Activated CD8-positive, alpha-beta memory T cell treated with anti-CD3 and anti-CD28 coated beads for 24 hours (primary cell): ENCODE measurements around the gene C12orf42.

Source experiments
- DNase-seq: peaks from one replicate; pipeline ENCODE4 v3.0.0-alpha.2; 2020

Gene C12orf42

DNA sequence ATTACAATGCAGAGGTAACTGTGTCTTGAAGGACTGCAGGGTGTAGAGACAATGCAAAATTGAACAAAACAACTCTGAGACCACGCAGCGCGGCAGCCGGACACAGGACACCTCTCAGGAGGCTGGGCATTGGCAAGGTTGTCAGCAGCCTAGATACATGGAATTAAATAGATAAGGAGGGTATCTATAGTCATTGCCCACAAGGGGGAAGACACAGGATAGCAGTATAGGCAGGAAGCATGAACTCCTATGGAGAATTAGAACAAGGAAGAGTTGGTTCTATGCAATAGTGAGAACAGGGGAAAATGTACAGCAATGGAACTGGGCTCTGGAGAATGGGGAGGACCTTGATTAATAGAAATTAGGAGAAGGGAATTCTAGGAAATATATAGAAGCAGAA, 164.1 kb downstream of the C12orf42 start:
- no peak for DNase-seq

DNA sequence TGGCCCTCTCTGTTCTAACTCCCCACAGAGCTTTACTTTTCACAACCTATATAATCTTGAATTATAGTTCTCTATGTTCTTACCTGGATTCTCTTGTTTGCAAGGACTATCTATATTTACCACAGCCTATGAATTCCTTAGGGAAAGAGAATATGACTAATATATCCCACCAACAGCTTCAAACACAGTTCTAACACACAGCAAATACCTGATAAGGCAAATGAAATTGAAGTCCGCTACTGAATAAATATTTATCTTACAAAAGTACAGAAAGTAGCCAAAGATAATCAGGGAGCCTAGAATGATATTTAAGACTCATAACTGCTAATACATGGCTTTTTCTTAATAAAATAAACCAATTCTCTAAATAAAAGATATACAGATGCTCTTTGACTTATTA, 165.1 kb downstream of the C12orf42 start:
- no peak for DNase-seq

DNA sequence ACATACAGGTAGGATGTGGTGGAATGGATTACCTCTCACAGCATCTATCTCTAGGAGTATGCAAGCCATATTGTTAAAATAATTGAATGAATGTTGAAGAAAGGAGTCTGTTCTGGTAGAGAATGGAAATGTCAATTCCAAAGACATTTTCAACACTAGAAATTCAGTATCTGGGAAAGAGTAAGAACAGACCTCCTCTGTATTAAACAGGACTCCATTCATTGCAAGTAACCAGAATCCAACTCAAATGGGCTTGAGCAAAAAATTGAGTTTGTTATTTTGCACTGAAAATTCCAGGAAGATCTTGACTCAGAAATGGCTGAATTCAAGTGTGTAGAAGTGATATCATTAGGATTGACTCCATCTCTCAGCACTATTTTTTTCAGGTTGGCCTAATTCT, 168.1 kb downstream of the C12orf42 start:
- no peak for DNase-seq

DNA sequence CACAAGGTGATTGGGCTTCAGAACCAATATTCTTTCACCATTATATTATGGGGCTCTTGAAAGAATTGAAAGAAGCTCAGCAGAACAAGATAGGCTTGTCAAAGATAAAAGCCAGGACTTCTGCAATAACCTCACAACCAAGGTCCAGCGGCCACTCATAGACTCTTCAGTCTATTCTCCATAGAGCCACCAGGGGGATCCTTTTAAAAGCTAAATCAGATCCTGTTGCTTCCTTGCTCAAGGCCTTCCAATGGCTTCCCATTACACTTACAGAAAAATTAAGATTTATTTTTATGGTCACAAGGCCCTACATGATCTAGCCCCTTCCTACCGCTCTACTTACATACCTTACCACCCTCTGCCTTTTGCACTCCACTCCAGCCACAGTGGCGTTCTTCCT, 169.6 kb downstream of the C12orf42 start:
- no peak for DNase-seq

DNA sequence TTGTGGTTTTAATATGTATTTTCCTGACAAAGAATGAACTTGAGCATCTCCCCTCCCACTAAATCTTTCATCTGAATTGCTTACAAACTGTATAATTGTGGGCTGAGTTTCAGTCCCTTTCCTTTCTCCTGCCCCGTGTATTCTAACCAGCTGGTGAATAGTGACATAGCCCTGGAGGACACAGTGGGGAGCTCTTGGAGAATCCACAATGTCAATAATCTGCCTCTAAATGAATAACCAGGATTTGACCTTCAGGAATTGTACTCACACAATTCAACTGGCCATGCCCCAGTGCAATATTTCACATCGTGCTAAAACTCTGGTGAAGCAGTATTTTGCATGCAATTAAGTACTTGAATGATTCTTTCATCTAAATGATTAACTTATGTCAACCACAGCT, 177.2 kb downstream of the C12orf42 start:
- DNase-seq: no peak

DNA sequence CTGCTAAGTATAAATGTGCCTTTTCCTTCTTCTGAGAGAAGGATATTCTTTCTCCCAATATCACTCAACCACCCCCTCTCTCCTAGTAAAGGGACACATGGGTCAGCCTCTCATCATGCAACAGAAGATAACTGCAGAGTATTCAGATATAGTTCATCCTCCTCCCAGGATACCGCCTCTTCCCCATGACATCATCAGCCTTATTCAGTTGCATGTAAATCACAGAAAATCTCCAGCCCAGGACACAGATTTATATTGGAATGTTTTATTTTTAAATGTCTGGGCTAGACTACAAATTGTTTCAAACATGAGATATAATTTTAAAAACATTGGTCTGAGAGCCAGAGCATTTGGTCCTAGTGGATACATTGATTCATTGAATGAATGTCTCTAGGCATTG, 178.5 kb downstream of the C12orf42 start:
- DNase-seq: no peak

DNA sequence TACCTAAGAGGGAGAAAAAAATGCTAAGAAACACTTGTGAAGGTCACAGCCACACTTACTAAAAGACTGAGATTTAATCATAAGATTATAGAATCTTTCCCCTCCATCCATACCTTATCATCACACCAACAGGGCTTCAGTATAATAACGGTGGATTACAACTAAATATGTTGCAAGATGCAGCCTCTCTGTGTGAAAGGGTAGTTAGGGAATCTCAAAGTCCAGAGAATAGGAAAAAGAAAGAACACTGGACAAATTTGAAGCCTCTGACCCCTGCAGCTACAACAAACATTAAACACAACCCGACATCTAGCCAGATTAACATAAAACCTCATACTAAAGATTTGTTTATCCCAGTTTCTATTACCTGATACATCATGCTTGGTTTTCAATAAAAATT, 181.0 kb downstream of the C12orf42 start:
- DNase-seq: no peak

DNA sequence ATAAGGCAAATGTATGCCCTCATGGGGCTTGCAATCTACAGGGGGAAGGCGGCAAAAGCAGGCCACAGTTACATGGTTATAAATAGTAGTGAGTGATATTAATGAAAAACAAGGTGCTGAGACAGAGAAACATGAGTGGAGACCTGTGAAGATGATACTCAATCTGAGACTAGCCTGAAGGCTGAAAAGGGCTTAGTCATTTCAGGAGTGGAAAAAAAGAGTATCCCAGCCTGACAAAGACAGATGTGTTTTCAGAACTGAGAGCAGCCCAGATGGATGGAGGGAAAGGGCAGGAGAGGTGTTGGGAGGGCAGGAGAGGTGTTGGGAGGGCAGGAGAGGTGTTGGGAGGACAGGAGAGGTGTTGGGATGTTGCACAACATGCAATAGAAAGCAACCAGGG, 181.9 kb downstream of the C12orf42 start:
- no peak for DNase-seq

DNA sequence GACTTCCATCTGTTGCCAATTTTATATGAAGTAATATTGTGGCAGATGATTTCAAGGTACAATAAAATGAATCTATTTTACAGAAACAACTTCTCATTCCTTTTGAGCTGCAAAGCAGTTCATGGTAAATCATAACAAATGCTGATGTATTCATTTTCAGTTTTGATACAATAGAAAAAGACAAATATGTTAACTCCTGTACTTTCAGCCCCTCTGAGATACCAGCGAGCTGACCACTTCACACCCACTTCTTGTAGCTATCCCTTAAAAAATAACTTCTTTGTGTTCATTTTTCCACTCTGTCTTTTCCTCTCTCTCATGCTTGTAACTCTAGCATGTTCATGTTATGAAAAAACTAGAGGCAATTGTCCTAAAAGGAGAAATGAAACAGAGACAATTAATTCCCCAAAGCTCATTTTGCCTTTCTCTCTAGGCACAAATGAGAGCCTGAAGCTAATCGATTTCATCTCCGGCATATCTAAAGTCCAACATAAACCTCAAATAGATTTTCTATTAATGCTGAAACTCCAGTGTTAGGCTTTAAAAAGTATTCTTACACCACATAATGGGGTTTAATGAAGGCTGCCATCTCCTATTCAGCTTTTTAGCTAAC, 182.9 kb downstream of the C12orf42 start:
- DNase-seq: no peak

DNA sequence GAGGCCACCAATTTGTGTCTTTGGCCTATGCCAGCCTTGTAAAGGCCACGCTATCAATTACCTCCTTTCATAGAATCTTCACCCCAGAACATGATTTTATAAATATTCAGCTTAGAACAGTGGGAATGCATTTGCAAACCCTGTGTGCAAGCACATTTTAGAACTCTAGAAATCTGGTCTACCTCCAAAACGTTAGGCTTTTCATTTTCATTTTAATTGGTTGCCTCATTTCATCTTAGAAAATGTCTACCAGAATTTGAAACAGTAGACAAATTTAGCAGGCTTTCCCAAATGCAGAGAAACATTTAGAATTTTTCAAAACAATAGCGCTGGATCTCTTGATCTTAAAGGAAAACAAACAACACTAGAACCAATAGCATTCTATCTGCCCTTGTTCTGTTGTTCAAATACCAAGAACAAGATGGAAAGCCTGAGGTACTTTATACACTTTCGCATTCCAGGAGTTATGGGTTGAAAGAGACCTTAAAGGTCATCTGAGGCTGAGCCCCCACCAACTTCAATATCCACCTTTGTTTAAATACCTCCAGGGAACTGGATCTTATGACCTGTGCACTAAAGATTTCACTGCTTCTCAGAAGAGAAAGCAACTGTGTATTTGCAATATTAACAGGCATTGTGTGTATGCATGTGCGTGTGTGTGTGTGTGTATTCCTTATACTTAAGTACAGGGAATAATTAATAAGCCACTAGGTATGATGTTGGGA, 185.1 kb downstream of the C12orf42 start:
- no peak for DNase-seq

DNA sequence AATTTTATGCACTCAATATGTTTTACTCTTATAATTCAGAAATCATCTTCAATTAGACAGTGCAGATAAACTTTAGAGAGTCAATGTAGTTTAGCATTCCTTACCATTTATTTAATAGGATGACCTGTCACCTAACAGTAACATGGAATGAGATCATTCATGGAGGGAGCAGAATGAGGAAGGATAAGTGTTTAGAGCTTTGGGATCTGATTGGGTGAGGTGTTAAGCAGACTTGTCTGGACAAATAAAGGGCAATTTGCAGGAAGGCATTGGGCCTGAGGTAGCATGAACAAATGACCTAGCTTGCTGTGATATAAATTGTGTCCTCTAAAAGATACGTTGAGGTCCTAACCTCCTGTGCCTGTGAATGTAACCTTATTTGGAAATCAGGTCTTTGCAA, 187.4 kb downstream of the C12orf42 start:
- no peak for DNase-seq

DNA sequence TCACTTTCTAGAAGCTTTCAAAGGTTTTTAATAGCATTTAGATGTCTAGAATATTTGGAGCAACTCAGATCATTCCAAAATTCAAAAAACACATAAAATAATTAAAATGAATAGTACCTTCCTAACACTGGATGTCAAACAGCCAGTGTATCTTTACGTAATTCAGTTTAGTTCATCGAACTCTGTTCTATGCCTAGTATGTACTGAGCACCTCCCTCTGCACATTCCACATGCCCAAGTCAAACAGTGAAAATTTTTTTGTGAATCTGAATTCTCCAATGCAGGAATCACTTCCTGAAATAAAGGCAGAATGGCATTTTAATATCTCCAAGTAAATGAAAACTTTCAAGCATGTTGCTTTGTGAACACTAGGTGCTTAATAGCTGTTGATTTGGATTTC, 192.3 kb downstream of the C12orf42 start:
- DNase-seq: no peak

DNA sequence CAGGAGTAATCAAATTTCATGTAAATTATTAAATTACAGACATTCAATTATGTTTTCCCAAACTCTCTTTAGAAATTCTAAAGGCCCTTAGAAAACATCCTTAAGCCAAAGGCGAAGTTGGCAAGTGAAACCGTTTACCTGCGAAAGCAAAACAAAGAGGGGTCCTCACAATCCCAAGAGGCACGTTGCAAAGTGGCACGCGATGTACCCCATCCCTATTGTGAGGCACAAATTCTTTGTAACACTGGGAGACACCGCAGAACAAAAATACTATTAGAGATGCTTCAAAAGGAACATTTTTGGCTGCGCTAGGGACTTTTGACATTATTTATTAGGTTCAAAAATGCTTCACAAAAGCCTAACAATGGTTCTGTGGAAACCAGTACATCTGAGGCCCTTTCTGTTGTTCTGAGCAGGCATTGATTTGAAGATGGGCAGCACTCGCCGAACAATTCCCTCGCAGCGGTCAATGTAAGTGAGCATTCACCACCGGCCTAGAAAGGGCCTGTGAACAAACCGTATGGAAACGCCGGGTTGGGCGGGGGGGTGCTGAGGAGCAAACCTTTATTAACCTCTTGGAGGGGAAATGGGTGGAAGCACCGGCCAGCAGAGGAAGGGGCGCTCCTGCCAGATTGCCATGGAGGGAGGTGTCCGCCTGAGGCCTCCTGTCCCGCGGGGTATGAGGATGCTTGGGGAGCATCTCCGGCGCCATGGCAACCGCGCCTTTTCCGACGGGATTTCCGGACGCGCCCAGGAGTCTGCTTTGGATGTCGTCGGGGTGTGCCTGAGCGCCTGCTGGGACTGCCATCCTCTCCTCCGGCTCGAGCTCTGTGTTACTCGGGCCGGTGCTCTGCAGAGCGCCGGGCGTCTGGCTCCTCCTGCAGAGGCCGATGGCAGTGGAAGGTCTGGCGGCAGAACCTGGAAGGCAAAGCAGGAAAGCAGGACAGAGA, 193.9 kb downstream of the C12orf42 start:
- no peak for DNase-seq

DNA sequence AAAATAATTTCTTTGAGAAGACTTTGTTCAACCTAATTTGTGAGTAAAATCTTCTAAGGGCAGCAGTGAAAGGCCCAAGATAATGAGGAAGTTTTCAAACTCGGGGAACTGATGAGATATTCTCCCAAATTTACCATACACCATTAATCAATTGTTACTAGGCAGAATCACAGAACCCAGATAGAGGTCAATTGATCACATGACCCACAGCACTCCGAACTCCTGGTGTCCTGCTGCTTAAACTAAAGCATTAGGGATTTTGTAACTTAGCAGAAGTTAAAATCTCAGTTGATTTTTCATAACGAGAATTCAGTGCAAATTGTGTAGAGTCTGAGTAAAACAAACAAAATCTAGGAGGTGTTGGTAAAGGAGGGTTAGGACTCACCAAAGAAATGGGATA, 207.8 kb downstream of the C12orf42 start:
- DNase-seq: no peak

DNA sequence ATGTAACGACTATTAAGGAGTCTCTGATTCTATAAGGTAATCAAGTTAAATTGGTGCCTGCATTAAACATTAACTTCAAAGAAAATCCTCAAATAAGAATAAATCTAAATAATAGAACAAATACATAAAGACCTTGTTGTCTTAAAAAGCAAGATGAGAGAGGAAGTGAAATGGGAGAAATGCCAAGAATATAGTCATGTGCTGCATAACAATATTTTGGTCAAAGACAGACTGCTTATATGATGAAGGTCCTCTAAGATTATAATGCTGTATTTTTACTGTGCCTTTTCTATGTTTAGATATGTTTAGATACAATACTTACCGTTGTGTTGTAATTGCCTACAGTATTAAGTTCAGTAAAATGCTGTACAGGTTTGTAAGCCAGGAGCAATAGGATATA, 213.6 kb downstream of the C12orf42 start:
- no peak for DNase-seq

DNA sequence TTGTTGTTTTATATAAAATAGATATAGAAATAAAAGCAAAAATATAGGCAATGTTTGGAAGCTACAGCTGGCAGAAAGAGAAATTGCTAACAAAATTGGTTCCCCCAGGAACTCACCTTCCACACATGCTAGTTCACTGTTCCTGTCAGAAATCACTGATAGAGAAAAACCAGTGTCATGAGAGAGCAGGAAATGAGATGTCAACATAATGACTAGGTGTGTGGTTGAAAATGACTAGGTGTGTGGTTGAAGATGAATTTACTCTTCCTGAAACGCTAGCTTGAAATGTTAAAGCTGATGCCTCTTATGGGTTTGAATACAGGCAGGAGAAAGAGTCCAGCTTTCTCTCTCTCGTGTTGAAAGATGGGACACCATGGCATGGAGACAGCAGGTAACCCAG, 216.3 kb downstream of the C12orf42 start:
- DNase-seq: no peak

DNA sequence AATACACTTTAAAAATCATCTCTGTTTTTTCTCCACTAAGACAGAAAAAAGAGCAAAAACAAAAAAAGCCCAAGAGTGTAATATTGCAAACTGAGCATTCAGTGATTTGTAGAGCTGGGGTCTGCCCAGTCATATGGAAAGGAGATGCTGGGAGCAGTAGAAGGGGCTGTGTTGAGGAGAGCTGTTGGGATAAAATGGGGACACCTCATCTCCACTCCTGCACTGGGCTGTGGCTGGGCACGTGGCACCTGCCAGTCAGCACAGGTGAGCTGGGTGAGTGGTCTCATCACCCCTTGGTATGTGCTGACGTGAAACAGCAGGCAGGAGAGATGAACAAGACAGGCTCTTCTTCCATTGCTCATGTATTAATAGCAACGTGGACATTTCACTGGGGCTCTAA, 217.4 kb downstream of the C12orf42 start:
- DNase-seq: no peak

DNA sequence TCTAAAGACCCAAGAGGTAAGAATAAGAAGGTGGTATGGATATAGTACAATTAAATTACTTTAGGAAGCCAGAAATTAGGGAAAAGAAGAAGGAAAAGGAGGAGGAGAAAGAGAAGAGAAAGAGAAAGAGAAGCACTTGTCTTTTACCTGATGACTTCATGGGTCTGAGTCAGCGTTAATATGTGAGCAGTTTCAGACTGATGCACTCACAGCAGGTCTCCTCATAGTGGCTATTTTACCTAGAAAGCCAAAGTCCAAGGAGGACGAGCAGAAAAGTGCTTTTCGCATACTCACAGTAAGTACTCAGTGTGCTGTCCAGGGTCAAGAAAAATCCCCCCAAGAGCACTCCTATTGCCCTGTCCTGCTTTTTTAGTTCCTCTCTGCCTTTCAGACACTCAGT, 222.1 kb downstream of the C12orf42 start:
- DNase-seq: no peak

DNA sequence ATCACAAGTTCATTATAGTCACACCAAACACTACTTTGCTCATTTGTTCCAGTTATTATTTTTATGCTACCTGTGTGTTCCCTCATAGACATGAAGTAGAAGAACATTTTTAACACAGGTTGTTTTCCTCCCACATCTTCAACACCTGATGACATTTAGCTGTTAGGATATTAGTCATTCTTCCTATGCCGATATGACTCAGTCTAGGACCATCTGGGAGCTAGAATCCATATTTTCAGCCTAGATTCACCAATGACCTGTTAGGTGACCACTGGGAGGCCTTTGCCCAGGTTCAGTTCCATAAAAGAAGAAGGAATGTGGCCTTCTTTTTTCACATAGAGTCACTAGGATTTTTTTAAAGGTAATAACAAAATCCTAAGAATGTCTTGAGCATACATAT, 222.8 kb downstream of the C12orf42 start:
- DNase-seq: no peak

DNA sequence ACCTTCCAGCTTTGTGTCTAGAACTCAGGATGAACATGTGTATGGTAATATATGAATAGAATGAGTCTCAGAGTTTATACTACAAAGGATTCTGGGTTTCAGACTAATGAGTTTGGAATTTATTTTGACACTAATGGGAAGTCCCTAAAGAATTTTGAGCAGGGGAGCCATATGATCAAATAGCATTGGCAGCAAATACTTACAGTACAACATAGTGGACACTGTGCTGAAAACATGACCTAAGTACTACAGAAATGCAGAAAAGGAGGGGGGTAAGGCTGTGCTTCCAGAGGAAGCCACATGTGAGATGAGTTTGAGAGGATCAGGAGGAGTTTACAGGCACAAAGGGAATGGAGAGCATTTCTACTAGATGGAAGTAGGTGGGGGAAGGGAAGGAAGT, 225.8 kb downstream of the C12orf42 start:
- DNase-seq: no peak

DNA sequence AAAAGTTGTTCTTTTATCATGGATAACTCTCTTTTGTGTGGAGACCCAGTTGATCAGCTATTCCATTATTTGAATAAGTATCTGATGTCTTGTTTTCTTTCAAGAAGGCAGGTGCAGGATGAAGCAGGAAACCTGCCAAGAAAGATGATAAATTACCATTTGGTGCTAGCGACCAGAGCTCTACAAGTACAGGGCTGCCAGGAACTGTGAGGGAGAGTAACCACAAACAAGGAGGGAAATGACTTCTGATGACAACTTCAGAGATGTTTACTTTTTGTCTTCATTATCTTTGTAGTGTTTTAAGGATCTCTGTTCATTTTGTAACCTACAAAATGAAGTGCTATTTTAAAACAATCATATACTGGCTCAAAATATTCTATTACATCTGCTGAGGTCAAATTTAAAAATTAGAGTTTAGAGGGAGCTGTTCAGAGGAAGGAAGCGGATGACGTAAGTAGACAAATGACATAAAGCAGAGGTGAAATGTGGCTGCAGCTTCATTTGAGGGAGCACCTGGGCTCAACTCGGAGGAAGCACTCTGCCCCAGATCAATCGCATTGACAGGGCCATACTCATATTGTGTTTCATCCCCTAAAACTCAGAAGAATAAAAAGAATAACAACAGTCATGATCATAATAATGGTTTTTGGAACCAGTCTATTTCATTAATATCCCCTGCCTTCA, 226.8 kb downstream of the C12orf42 start:
- DNase-seq: no peak

DNA sequence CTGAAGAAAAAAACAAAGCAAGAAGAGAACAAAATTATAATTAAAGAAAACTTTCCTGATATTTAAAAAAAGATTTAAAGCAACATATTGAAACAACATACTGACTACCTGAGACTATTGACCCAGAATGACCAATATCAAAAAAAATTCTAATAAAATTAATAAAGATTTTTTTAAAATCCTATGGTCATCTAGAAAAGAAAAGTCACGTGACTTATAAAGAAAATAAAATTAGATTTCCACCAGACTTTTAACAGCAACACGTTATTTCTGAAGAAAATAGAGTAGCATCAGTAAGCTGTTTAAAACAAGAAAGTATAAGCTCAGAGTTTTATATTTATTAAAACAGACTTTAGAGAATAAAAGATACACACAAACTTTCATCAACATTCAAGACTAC, 238.0 kb downstream of the C12orf42 start:
- no peak for DNase-seq
